Activated CD4-positive, alpha-beta T cell treated with anti-CD3 and anti-CD28 coated beads, Interleukin-2, amount 50 U/mL, for 16 hours (primary cell): ENCODE measurements around the gene OPN3.

Experiments
- DNase-seq: peaks from one replicate; pipeline ENCODE4 v3.0.0-alpha.2; 2020

The OPN3 gene

DNA sequence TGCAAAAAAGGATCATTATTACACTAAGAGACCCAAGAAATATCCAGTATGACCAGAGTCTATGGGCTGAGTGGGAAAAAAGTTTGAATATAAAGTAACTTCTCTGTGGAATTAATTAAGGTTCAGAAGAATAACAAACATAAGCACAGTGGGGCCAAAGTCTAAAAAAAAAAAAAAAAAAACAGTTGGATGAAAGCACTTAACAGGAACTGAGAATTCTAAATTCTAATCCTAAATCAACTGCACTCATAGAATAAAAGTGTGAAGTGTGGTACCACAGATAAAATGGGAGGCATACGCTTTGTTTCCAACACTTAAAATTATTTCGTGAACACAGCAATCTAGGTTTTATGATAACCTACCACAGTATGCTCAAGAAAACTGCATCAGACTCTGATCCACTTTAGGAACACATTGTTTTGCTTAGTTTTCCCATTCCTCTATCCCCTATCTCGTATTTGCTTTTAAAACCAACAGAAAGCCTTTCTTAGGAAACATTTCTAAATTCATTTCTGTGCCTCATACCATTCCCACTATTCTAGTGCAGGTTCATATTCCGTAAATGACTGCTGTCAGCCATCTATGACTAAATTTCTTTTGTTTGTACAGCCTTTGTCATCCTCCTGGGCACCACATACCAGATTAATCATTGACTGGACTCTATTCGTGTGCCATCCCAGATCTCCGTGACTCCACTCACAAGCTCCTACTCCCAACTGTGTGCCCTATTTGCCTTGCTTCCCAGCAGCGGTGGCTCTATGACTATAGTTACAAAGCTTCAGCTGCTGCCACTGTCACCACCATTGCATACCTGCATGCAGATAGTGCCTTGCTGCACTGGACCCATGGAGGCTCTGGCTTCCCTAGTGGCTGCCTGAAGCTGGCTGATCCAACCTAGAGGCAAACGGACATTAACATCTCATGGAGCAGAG is 24.9 kb downstream of the OPN3 start:
- DNase-seq = no peak

DNA sequence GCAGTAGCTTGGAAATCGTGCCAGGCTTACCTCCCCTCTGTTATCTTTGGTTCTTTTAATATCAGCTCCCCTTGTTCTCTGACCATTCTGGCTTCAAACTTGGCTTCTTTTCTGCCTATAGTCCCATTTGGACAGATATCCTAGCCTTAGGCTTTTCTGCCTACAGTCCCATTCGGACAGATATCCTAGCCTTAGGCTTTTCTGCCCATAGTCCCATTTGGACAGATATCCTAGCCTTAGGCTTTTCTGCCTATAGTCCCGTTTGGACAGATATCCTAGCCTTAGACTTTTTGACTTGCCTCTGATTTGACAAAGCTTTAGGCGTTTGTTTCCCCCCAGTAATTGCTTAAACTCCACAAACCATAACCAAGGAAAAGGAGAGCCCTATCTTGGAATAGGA is 25.6 kb downstream of the OPN3 start:
- no peak for DNase-seq

DNA sequence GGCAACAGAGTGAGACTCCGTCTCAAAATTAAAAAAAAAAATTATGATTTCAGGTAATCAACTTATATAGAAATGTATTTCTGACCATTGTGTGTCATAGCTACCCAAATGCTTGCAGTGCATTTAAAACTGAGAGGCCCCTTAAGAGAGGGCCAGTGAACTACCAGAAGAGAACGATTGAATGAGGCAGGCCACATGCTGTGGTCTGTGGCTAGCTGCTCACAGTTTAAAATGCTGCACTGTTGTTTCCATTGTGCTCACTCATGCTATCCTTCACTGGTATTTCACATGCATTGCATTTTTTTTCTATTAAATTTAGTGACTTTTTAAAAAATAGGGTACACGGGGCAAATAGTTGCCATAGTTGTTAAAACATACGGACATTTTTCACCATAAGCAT is 26.0 kb downstream of the OPN3 start:
- DNase-seq = no peak

DNA sequence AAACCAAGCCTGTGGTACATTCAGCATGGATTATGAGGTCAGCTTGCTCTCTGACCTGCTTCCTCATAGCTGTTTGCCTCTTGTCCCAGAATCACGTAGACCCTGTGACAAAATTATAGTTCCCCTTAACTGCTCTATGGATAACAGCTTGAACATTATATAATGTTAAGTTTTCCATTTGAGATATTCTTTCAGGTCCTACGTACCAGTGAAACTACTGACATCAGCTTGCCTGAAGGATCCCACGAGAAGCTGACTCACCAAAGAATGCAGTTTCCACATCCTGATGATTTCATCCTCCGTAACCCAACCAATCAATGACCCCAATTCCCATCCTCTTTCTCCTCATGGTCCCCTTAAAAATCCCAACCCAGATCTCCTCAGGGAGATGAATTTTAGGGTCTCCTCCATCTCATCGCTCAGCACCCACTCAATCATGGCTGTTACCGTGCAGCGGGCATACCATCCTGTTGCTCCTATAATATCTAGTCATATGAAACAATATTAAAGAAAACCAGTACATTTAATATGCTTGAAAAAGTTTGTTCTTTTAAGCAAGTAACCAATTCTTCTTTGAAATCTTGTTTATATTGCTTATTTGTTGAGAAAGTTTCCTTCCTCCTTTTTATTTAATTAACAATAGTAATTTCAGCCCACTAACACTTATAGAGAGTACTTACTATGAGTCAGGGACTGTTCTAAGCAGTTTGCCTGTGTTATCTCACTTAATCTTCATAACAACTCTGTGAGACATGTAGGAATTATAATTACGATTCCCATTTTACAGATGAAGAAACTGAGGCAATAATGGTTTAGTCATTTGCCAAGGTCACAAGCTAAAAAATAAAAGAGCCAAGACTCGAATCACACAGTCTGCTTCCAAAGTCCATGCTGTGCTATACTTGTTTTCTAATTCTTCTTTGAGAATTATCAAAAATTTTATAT is 27.4 kb downstream of the OPN3 start:
- peak; percentile 16 for DNase-seq

DNA sequence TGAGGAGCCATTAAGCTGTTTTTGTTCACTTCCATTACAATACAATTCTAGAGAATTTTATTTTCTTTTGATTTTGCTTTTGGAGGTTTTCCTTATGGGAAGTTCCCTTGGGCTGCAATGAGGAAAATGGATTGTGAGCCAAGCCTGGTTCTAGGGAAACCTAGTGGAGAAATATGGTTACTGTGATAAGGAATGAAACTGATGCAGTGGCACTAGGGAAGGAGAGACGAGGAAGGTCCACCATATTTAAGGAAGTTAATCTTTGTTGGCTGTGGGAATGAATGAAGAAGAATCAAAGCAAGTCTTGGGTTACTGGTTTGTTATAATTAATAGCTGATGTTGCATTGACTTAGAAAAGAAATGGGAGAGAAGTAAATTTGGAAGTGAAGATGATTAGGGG is 28.4 kb downstream of the OPN3 start:
- no peak for DNase-seq

DNA sequence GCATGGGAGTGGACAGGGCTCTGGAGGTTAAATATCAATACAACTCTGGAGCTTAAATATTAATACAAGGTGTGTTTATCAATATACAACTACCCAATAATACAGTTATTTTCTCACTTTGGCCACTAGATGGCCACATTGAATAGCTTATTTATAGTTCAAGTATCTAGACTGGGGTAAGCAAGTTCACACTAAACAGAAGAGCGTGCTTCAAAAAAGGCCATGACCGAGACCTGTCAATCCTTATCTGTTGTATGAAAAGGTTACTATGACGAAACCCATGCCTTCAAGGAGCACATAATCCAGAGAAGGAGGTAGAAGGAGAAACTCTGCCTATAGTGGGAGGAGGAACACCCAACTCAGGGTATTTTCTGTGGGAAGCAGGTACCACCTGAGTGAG is 29.1 kb downstream of the OPN3 start:
- DNase-seq = peak; percentile 63

DNA sequence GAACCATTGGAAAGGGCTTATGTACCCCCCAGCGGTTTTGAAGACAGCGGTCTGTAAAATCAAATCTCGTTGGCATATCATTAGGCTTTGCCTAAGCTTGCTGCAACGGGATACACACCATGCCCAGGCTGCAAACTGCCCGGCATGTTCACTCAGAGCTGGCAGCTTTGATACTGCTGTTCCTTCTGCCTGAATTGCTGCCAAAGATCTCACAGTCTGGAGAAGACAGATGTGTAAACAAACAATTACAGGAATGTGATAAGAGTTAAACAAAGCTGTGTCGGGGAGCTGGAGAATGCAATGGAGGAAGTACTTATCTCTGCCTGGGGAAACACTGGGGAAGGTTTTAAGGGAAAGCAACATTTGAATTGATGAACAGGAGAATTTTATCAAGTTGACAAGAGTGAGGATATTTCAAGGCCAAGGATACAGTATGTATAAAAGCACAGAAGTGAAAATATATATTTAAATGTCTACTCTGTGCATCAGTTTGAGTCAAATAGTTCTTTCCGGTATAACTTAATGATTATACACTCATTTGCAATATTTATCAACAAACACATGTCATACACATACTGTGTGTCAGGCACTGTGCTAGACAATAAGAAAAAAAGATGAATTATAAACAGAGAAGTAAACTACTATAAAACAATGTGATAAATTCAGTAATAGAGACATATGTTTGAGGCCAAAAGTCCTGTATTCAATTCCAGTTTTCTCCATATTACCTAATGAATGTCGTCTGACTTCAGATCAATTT is 29.9 kb downstream of the OPN3 start:
- DNase-seq = no peak

DNA sequence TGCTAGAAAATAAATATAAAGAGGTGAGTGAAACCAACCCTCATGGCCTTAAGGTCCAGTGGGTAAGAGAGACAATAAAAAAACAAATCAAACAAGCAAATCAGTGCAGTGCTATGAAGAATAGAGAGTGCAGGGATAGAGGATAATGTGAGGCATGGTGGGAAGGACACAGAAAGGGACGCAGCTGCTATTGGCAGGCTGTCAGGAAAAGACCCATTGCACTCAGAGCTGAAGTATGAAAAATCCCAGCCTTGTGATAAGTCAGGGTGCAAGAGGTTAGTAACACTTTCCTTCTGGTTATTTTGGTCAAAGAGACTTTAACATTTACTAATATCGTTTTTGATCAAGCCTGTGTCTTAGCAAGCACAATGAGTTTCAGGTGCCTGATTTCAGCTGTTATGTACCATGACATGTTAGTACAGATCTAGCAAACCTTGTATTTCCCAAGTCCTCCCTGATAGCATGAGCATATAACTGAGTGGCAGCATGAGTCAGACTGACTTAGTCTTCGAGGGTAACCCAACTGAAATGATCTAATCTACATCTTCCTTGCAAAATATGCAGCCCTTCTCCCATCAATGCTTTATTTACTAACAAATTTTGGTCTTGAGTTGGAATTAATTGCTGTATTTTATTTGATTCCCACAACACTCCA is 31.7 kb downstream of the OPN3 start:
- DNase-seq = peak; percentile 13

DNA sequence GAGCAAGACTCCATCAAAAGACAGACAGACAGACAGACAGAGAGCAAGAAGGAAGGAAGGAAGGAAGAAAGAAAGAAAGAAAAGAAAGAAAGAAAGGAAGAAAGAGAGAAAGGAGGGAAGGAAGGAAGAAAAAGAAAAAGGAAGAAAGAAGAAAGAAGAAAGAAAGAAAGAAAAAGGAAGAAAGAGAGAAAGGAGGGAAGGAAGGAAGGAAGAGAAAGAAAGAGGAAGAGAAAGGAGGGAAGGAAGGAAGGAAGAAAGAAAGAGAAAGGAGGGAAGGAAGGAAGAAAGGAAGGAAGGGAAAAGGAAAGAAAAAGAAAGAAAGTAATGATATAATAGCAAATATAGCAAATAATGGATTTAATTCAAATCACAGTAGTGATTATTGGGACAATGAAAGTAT is 32.7 kb downstream of the OPN3 start:
- no peak for DNase-seq

DNA sequence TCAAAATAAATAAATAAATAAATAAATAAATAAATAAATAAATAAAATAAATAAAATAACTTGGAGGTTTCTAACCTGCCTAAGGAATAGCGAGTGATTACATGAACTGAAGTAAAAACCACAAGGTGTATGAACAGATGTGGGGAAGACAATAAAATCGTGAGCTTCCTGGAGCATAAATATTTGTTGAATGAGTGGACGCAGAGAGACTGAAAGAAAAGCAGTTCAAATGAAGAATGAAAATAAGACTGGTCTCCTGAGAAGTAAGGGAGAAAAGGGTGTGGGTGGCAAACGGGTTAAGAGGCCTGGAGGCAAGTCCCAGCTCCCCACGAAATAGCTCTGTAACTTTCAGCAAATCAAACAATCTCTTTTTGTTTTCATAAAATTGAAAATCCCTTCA is 33.6 kb downstream of the OPN3 start:
- DNase-seq = no peak

DNA sequence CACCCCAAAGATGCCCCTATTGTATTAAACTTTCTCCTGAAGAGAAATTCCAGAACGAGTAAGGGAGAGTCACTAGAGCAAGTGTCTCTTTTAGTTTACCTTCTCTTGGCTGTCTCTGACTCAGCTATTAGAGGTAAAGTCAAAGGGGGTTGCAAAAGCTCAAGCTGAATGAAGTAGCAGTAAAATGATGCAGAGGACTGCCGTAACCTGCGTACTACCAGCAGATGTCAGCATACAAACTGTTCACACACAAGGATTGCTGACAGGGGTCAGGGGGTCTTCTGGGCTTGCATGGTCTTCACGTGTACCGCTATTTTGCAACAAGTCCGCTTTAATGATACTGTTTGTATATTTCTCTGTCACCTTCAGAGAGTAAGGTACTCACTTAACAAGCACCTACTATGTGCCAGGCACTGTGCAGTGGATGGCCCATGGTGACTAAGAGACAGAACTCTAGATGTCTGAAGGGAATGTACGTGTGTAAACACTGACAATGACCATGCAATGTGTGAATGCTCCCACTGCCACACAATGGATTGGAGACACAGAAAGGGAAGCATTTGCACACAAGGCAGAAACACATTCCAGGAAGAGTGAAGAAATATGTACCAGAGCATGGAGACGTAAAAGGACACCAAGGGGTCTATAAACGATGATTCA is 34.9 kb downstream of the OPN3 start:
- no peak for DNase-seq

DNA sequence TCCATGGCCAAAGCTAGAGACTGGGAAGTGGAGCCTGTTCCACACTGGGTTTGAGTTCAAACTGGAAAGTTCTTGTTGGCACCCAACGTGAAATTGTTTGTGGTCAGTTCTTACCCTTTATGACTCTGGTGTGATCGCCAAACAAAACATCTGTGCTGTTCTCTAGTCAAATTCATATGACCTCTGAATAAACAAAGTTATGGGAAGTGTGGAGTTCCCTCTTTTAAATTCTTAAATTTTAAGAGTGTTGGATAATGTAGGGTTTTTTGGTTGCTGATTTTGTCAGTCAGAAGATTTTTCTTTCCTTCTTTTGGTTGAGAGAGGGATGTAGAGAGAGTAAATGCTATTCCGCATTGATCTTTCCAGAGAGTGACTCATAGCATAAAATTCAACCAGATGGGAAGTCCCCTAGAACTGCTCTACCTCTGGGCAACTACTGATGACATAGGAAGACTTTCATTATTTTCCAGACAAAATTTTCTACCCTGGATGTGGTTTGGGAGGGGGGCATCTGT is 36.4 kb downstream of the OPN3 start:
- no peak for DNase-seq

DNA sequence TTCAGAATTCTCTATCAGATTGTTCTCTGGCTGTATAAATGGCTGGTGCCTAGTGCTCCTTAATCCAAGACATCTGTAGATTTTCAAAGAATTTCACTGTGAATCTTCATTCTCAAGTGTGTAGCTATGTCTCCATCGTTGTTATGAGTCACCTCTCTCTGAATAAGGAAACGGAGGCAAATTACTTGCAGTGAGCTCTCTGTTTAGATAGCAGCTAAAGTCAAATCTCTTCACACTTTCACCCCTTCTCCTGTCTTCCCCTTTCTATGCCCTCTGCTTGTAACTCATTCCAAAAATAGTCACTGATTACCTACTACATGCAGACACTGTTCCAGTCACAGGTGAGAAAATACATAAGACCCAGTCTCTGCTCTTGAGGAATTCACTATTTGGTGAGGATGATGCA is 39.7 kb downstream of the OPN3 start:
- DNase-seq = peak; percentile 20

DNA sequence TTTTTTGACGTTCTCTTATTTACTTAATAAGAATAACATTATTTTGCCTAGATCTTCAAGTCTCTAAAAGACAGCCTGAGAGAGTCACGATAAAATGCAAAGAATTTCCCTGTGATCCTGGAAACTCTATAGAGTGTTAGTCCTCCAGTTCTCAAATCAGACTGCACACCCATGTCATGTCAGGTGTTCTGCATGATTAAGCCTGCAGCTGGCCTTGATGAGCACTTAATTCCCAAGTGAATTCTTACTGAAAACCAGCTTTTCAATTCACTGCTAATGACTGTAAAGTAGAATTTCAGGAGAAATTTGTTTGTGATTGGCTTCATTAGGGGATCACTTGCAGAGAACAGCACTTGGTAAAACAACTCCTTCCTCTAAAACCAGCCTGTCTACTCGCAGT is 41.9 kb downstream of the OPN3 start:
- no peak for DNase-seq

DNA sequence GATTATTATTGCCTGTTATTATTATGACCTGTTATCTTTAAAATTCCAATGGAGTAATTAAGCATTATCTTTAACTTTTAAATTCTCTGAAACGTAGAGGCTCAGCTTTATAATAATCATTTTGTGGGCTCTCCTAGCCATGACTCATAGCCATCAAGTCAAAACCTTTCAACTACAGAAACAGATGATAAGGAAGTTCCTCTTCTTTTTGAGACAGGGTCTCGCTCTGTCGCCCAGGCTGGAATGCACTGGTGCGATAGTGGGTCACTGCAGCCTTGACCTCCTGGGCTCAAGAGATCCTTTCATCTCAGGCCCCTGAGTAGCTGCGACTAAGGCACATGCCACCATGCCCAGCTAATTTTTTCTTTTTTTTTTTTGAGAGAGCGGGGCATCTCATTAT is 43.5 kb downstream of the OPN3 start:
- DNase-seq = no peak

DNA sequence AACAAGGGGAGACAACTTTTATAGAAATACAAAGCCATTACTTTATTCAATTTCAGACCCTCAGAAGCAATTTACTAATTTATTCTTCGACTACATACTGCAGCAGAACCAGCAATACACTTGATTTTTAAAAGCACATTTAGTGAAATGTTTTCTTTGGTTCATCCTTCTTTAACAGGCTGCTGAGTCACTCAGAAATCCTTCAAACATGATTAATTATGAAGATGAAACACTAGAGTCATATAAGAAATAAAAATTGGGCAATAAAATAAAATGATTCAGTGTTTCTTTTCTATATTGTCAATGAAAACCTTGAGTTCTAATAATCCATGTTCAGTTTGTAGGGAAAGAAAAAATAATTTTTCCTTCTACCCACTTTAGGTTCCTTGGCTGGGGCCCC is 47.0 kb downstream of the OPN3 start:
- DNase-seq = no peak

DNA sequence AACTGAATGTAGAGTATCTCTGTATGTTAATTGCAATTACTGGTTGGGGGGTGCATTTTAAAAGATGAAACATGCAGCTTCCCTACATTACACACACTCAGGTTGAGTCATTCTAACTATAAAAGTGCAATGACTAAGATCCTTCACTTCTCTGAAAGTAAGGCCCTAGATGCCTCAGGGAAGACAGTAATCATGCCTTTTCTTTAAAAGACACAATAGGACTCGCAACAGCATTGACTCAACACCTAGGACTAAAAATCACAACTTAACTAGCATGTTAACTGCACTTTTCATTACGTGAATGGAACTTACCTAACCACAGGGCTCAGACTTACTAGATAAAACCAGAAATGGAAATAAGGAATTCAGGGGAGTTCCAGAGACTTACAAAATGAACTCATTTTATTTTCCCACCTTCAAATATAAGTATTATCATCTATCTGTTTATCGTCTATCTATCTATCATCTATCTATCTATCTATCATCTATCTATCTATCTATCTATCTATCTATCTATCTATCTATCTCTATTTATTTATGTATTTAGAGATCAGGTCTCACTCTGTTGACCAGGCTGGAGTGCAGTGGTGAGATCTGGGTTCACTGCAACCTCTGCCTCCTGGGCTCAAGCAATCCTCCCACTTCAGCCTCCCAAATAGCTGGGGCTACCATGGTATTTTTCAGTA is 47.8 kb downstream of the OPN3 start:
- DNase-seq = peak; percentile 63

DNA sequence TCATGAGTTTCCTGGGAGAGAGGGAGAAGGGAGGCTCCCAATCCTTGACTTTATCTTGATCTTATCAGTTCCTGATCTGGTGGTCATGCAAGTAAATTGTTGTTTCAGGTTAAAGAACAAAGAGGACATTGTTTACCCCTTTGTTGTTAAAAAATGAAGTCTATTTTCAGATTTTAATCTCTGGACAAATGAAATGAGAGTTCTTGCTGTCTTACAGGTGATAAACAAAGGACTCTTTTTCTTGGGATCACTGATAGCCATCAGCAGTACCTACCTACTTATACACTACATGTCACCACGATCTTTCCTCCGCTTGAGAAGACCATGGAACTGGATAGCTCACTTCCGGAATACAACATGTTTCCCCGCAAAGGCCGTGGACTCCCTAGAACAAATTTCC is 48.4 kb downstream of the OPN3 start:
- no peak for DNase-seq

DNA sequence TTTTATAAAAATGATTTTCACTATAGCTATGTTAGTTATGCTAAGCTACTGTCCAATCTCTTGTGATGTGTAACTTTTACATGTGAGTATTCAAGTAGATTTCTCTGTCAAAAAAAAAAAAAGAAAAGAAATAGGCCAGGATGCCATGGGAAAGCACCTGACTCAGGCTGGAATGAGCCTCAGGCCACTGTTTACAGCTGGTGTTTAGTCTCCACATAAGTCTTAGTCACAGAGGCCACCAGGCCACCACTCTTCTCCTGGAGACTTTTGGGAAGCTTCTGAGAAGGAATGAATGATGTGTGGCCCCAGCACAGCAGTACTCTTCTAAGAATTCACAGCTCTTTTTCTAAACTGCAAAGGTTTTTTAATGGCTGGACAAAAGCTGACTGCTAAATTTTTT is 48.9 kb downstream of the OPN3 start:
- no peak for DNase-seq

DNA sequence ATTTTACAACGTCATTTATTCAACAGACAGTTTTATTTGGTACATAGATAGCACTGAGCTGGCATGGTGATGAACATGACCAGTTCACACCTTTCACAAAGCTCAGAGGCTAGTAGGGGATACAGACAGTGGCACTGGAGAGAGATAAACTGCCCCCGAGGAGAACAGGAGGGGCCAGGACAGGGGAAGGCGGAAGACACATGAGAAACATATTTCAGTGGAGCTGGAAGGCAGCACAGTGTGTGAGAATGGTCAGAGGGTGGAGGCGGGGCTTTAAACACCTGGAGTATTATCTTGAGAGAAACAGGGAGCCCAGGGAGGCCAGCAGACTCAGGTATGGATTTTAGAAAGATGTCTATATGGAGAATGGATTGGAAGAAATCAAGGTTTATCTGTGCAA is 49.5 kb downstream of the OPN3 start:
- no peak for DNase-seq

DNA sequence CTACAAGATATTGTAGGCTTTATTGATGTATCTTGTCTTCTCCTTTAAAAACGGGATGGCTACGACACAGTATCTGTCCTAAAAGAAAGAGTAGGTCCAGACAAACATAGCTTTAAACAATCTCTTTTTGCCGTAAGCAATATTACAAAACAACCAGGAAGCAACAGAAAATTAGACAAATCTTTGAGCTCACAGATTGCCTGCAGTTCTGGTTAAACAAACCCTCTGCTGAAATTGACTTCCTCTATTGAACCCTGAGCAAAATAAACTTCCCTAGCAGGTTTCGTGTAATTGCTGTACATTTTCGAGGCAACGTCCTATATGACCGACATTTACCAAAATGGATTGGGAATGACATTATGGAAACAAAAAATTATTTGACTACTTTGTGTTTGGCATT is 50.6 kb downstream of the OPN3 start:
- DNase-seq = no peak
